Suppressor macrophage (primary cell): ENCODE data around the gene ZNF202.
"Not testable (repeated sequence)": the region's sequence is repeated elsewhere in the genome, so short reads cannot be mapped to it uniquely, and the experiment has no call there.

Experiments used
- DNase-seq, 4 experiments: peaks; one replicate each; pipeline ENCODE4 v3.0.0-alpha.2; 2020 to 2022

ZNF202 gene

GRCh38 chr11:123740787-123741158 lies 687 bp downstream of the ZNF202 start:
- peak in 3 of 4 experiments; percentile 12 to 29 (median 21) for DNase-seq

GRCh38 chr11:123738374-123738773 lies 3.1 kb downstream of the ZNF202 start:
- DNase-seq: no peak

- no peak for DNase-seq
Observed at GRCh38 chr11:123736769-123737168, 4.7 kb downstream of the ZNF202 start.

- no peak for DNase-seq
Observed at GRCh38 chr11:123729602-123730001, 11.9 kb downstream of the ZNF202 start.

- DNase-seq: no peak
Observed at GRCh38 chr11:123725995-123726655, 15.3 kb downstream of the ZNF202 start.

- DNase-seq: no peak
Observed at GRCh38 chr11:123719452-123719851, 22.0 kb downstream of the ZNF202 start.

GRCh38 chr11:123718469-123718868 lies 23.0 kb downstream of the ZNF202 start:
- DNase-seq: no peak

- DNase-seq: no peak
Observed at GRCh38 chr11:123718063-123718462, 23.4 kb downstream of the ZNF202 start.

GRCh38 chr11:123712627-123713026 lies 28.8 kb downstream of the ZNF202 start:
- not testable (repeated sequence) for DNase-seq

- DNase-seq: peak; percentile 63 to 74 (median 69)
Observed at GRCh38 chr11:123707606-123708205, 33.8 kb downstream of the ZNF202 start.

- DNase-seq: no peak
Observed at GRCh38 chr11:123707206-123707605, 34.3 kb downstream of the ZNF202 start.

- DNase-seq: no peak
Observed at GRCh38 chr11:123704341-123704740, 37.1 kb downstream of the ZNF202 start.

GRCh38 chr11:123702696-123703095 lies 38.8 kb downstream of the ZNF202 start:
- no peak for DNase-seq

GRCh38 chr11:123702139-123702538 lies 39.3 kb downstream of the ZNF202 start:
- DNase-seq: no peak

- peak in 2 of 4 experiments; percentile 5 to 12 for DNase-seq
Observed at GRCh38 chr11:123700772-123701171, 40.7 kb downstream of the ZNF202 start.

GRCh38 chr11:123698546-123699127 lies 42.8 kb downstream of the ZNF202 start:
- DNase-seq: peak in 3 of 4 experiments; percentile 11 to 29 (median 20)

- no peak for DNase-seq
Observed at GRCh38 chr11:123696183-123696582, 45.3 kb downstream of the ZNF202 start.

- no peak for DNase-seq
Observed at GRCh38 chr11:123695231-123695630, 46.2 kb downstream of the ZNF202 start.

- DNase-seq: no peak
Observed at GRCh38 chr11:123694551-123694950, 46.9 kb downstream of the ZNF202 start.

GRCh38 chr11:123692961-123693360 lies 48.5 kb downstream of the ZNF202 start:
- DNase-seq: no peak

GRCh38 chr11:123690485-123690884 lies 51.0 kb downstream of the ZNF202 start:
- DNase-seq: no peak

- DNase-seq: no peak
Observed at GRCh38 chr11:123684601-123685000, 56.9 kb downstream of the ZNF202 start.

- no peak for DNase-seq
Observed at GRCh38 chr11:123683428-123684170, 57.9 kb downstream of the ZNF202 start.
